Measurements from ENCODE around the gene OGA. TPM values are rescaled to one million over a fixed set of nuclear protein-coding genes. Genes with fewer than 3 reads are reported as not detected.

OGA gene
- total RNA-seq, 2 experiments from 2014 or later = 93.2 to 105 TPM

DNA sequence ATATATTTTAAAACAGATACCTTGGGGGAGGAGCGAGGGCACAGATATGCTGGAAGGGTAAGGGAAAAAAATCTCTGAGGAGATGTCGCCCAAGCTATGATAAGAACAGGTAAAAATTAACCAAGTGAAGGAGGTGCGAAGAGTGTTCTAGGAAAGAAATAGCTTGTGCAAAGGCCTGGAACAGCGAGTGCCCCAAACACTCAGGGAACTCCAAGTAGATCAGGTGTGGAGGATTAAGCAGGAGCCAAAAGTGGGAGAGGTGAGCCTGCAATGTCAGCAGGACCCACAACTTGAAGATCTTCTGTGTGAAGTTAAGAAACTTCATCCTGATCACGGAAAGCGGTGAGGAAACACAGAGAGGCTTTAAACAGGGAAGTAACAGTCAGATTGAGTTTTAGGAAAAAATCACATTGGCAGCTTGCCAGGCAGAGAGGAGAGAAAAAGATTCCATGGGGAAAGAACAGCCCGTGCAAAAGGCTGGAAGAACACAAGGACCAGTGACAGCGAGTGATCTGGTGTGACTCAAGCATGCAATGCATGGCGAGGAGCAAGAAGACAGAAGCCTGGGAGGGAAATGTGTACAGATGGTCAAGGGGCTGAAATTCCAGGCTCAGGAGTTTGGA, 73.1 kb downstream of the OGA start:
- H3K27ac Mint-ChIP-seq = no peak overlapping the region
- ChIA-PET POLR2A (no interaction called here), CTCF (no interaction called here)
- no peak for DNase-seq
- H3K36me3 Mint-ChIP-seq = no peaks in the 10 kb centered on the region
- H3K4me3 Mint-ChIP-seq = no peak overlapping the region
- intact Hi-C loops (cut with micrococcal nuclease) = no loop called here
- H3K9me3 Mint-ChIP-seq = no peaks in the 10 kb centered on the region
- no peaks in the 10 kb centered on the region for H3K4me1 Mint-ChIP-seq (ENCODE audit: low read depth)
- H3K27me3 Mint-ChIP-seq = peaks cover 6% of the 10 kb centered on the region

- ChIA-PET POLR2A (no interaction called here), CTCF (no interaction called here)
- H3K4me3 Mint-ChIP-seq = no peak overlapping the region
- H3K36me3 Mint-ChIP-seq = no peaks in the 10 kb centered on the region
- no peak overlapping the region for H3K27ac Mint-ChIP-seq
- peaks cover 6% of the 10 kb centered on the region for H3K27me3 Mint-ChIP-seq
- no peaks in the 10 kb centered on the region for H3K9me3 Mint-ChIP-seq
- no peaks in the 10 kb centered on the region for H3K4me1 Mint-ChIP-seq (ENCODE audit: low read depth)
- no peak for DNase-seq
- intact Hi-C loops (cut with micrococcal nuclease) = no loop called here
Observed at GRCh38 chr10:101744267-101744666, 74.0 kb downstream of the OGA start.

DNA sequence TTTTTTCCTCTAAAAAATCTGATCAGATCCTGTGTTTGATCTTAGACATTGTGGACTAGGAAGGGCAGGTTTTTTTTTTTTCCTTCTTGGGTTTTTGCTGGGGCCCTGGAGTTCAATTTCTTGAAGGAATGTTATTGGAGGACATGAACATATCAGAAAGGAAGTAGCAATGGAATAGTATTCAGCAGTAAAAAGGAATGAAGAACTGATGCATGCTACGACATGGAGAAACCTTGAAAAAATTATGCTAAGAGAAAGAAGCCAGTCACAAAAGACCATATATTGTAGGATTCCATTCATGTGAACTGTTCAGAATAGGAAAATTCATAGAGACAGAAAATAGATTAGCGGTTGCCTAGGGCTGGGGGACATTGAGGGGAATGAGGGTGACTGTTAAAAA, 76.3 kb downstream of the OGA start:
- H3K9me3 Mint-ChIP-seq = no peaks in the 10 kb centered on the region
- no peak overlapping the region for H3K4me3 Mint-ChIP-seq
- intact Hi-C loops (cut with micrococcal nuclease) = no loop called here
- H3K4me1 Mint-ChIP-seq (ENCODE audit: low read depth) = no peaks in the 10 kb centered on the region
- CTCF ChIA-PET = interaction anchor here (1.0 kb wide), 1 partner anchor 18 kb away, joined by 3 read pairs; no protein-coding TSS in a partner anchor
- H3K27me3 Mint-ChIP-seq = peaks cover 6% of the 10 kb centered on the region
- no peak for DNase-seq
- no peaks in the 10 kb centered on the region for H3K36me3 Mint-ChIP-seq
- H3K27ac Mint-ChIP-seq = no peak overlapping the region
- POLR2A ChIA-PET = no interaction called here

- intact Hi-C loops (cut with micrococcal nuclease) = no loop called here
- POLR2A ChIA-PET = no interaction called here
- CTCF ChIA-PET = no interaction called here
- DNase-seq = no peak
- Mint-ChIP-seq H3K9me3 (no peaks in the 10 kb centered on the region), H3K27ac (no peak overlapping the region), H3K4me3 (no peak overlapping the region), H3K36me3 (no peaks in the 10 kb centered on the region), H3K4me1 (ENCODE audit: low read depth) (no peaks in the 10 kb centered on the region), H3K27me3 (peaks cover 3% of the 10 kb centered on the region)
Observed at GRCh38 chr10:101736666-101737065, 81.6 kb downstream of the OGA start.

Other genes with a start within 250 kb of the OGA start
- gene POLL, start 230.2 kb downstream of the OGA start, total RNA-seq = 10 to 100 TPM; 29.4 to 30.8 TPM
- gene DPCD, start 230.1 kb downstream of the OGA start, total RNA-seq = 10 to 100 TPM; 13.9 to 14.4 TPM
- gene FBXW4, start 123.3 kb downstream of the OGA start, total RNA-seq = 10 to 100 TPM; 36.3 to 37.1 TPM
- not detected for gene FGF8, start 42.3 kb downstream of the OGA start, total RNA-seq
- 100 to 1,000 TPM; 168 to 172 TPM for gene NPM3, start 35.0 kb downstream of the OGA start, total RNA-seq
- 1 to 10 TPM; 1.4 to 1.8 TPM for gene KCNIP2, start 25.4 kb upstream of the OGA start, total RNA-seq
- gene ARMH3, start 237.7 kb upstream of the OGA start, total RNA-seq = 10 to 100 TPM; 16.1 to 18.8 TPM
- 10 to 100 TPM; 22.3 TPM for gene HPS6, start 246.9 kb upstream of the OGA start, total RNA-seq